GM21360 (cell line): ENCODE data around the gene UBFD1.
A peak's percentile ranks its signal among the peaks of the same experiment; 100 is the strongest.
"Not testable (repeated sequence)": the region's sequence is repeated elsewhere in the genome, so short reads cannot be mapped to it uniquely, and the experiment has no call there.

Experiments
- ATAC-seq: cut with Tn5 transposase; IDR thresholded peaks from one replicate; pipeline ENCODE4 v1.9.1; 2021; ENCODE audit warnings: mild to moderate bottlenecking, moderate library complexity; ENCODE audit not compliant: unreplicated experiment

Gene UBFD1

GRCh38 chr16:23556881-23557778 lies at the start of gene UBFD1, which contains the start of gene EARS2:
UBFD1 (plus strand) TSS chr16:23557727; CDS start chr16:23557743, 16 bp downstream.
EARS2 (minus strand) TSS chr16:23557350; CDS start chr16:23557343, 7 bp downstream.
- ATAC-seq, result peak; percentile 83

GRCh38 chr16:23508589-23509440 lies 48.7 kb upstream of the UBFD1 start:
- ATAC-seq, result no peak

- no peak for ATAC-seq
Observed at GRCh38 chr16:23509441-23509754, 48.1 kb upstream of the UBFD1 start.

- ATAC-seq, result peak; percentile 3
Observed at GRCh38 chr16:23509782-23510163, 47.8 kb upstream of the UBFD1 start.

GRCh38 chr16:23510164-23510914 lies 47.2 kb upstream of the UBFD1 start, which contains the start of gene GGA2:
GGA2 (minus strand) TSS chr16:23510494; CDS start chr16:23510411, 83 bp downstream.
- peak; percentile 69 for ATAC-seq

GRCh38 chr16:23510915-23511270 lies 46.6 kb upstream of the UBFD1 start:
- not testable (repeated sequence) for ATAC-seq

GRCh38 chr16:23511731-23512130 lies 45.8 kb upstream of the UBFD1 start:
- ATAC-seq, result no peak

GRCh38 chr16:23512168-23512695 lies 45.3 kb upstream of the UBFD1 start:
- ATAC-seq, result no peak

- no peak for ATAC-seq
Observed at GRCh38 chr16:23514381-23515152, 43.0 kb upstream of the UBFD1 start.

- no peak for ATAC-seq
Observed at GRCh38 chr16:23515881-23516280, 41.6 kb upstream of the UBFD1 start.

GRCh38 chr16:23516366-23517137 lies 41.0 kb upstream of the UBFD1 start:
- ATAC-seq, result no peak

- ATAC-seq, result no peak
Observed at GRCh38 chr16:23518435-23518891, 39.1 kb upstream of the UBFD1 start.

- no peak for ATAC-seq
Observed at GRCh38 chr16:23519282-23519681, 38.2 kb upstream of the UBFD1 start.

- no peak for ATAC-seq
Observed at GRCh38 chr16:23520500-23520899, 37.0 kb upstream of the UBFD1 start.

GRCh38 chr16:23521037-23521743 lies 36.3 kb upstream of the UBFD1 start:
- ATAC-seq, result no peak

- ATAC-seq, result no peak
Observed at GRCh38 chr16:23521965-23522364, 35.6 kb upstream of the UBFD1 start.

- no peak for ATAC-seq
Observed at GRCh38 chr16:23523321-23523720, 34.2 kb upstream of the UBFD1 start.

GRCh38 chr16:23523876-23524385 lies 33.6 kb upstream of the UBFD1 start:
- ATAC-seq, result no peak
